ENCODE results near the gene PHF21A. TPM values are rescaled to one million over a fixed set of nuclear protein-coding genes. Genes with fewer than 3 reads are reported as not detected.

PHF21A gene
- total and polyA plus RNA-seq, 4 donors, result 32.1 to 52.2 (median 41.5) TPM

GRCh38 chr11:46003572-46003971 is 117.7 kb downstream of the PHF21A start:
- no peaks in the 10 kb centered on the region for H3K36me3 ChIP-seq (ENCODE audit: control insufficient read depth, insufficient read depth, low read length)
- H3K4me1 ChIP-seq (ENCODE audit: control insufficient read depth, insufficient read depth, low read length), result no peaks in the 10 kb centered on the region
- H3K4me3 ChIP-seq (ENCODE audit: low read depth, low read length), result no peak overlapping the region
- DNase-seq (ENCODE audit: low read depth in 4 of 6, low spot score in 6 of 6), result peak in 2 of 6 donors; percentile 79 to 85
- H3K27ac ChIP-seq (ENCODE audit: low read depth, low read length), result no peak overlapping the region
- H3K27me3 ChIP-seq (ENCODE audit: control insufficient read depth, insufficient read depth, low read length), result no peaks in the 10 kb centered on the region
- WGBS (ENCODE audit: insufficient coverage), result no CpG with 5 or more reads among the region's 2 CpGs
- H3K9me3 ChIP-seq (ENCODE audit: control insufficient read depth, insufficient read depth, low read length), result no peaks in the 10 kb centered on the region

- no peak for DNase-seq (ENCODE audit: low read depth in 4 of 6, low spot score in 6 of 6)
- Histone ChIP-seq H3K9me3 (ENCODE audit: control insufficient read depth, insufficient read depth, low read length) (no peaks in the 10 kb centered on the region), H3K36me3 (ENCODE audit: control insufficient read depth, insufficient read depth, low read length) (no peaks in the 10 kb centered on the region), H3K27me3 (ENCODE audit: control insufficient read depth, insufficient read depth, low read length) (no peaks in the 10 kb centered on the region), H3K27ac (ENCODE audit: low read depth, low read length) (no peak overlapping the region), H3K4me1 (ENCODE audit: control insufficient read depth, insufficient read depth, low read length) (no peaks in the 10 kb centered on the region), H3K4me3 (ENCODE audit: low read depth, low read length) (no peak overlapping the region)
Observed at GRCh38 chr11:46002189-46002588, 119.1 kb downstream of the PHF21A start.

- H3K4me1 ChIP-seq (ENCODE audit: control insufficient read depth, insufficient read depth, low read length), result no peaks in the 10 kb centered on the region
- no peaks in the 10 kb centered on the region for H3K36me3 ChIP-seq (ENCODE audit: control insufficient read depth, insufficient read depth, low read length)
- no CpG with 5 or more reads among the region's 3 CpGs for WGBS (ENCODE audit: insufficient coverage)
- peak in 2 of 6 donors; percentile 72 to 94 for DNase-seq (ENCODE audit: low read depth in 4 of 6, low spot score in 6 of 6)
- H3K9me3 ChIP-seq (ENCODE audit: control insufficient read depth, insufficient read depth, low read length), result no peaks in the 10 kb centered on the region
- no peak overlapping the region for H3K4me3 ChIP-seq (ENCODE audit: low read depth, low read length)
- H3K27ac ChIP-seq (ENCODE audit: low read depth, low read length), result no peak overlapping the region
- no peaks in the 10 kb centered on the region for H3K27me3 ChIP-seq (ENCODE audit: control insufficient read depth, insufficient read depth, low read length)
Observed at GRCh38 chr11:46001448-46001914, 119.8 kb downstream of the PHF21A start.

GRCh38 chr11:45997599-45997998 is 123.7 kb downstream of the PHF21A start:
- 38% methylated on average over 3 of the region's 4 CpGs for WGBS (ENCODE audit: insufficient coverage)
- H3K36me3 ChIP-seq (ENCODE audit: control insufficient read depth, insufficient read depth, low read length), result no peaks in the 10 kb centered on the region
- H3K4me1 ChIP-seq (ENCODE audit: control insufficient read depth, insufficient read depth, low read length), result peaks cover 16% of the 10 kb centered on the region
- peak in 1 of 6 donors; percentile 62 for DNase-seq (ENCODE audit: low read depth in 4 of 6, low spot score in 6 of 6)
- H3K4me3 ChIP-seq (ENCODE audit: low read depth, low read length), result no peak overlapping the region
- H3K9me3 ChIP-seq (ENCODE audit: control insufficient read depth, insufficient read depth, low read length), result no peaks in the 10 kb centered on the region
- no peak overlapping the region for H3K27ac ChIP-seq (ENCODE audit: low read depth, low read length)
- no peaks in the 10 kb centered on the region for H3K27me3 ChIP-seq (ENCODE audit: control insufficient read depth, insufficient read depth, low read length)

- H3K4me3 ChIP-seq (ENCODE audit: low read depth, low read length), result no peak overlapping the region
- no CpG with 5 or more reads among the region's 1 CpG for WGBS (ENCODE audit: insufficient coverage)
- no peak overlapping the region for H3K27ac ChIP-seq (ENCODE audit: low read depth, low read length)
- no peaks in the 10 kb centered on the region for H3K9me3 ChIP-seq (ENCODE audit: control insufficient read depth, insufficient read depth, low read length)
- H3K4me1 ChIP-seq (ENCODE audit: control insufficient read depth, insufficient read depth, low read length), result peaks cover 16% of the 10 kb centered on the region
- H3K27me3 ChIP-seq (ENCODE audit: control insufficient read depth, insufficient read depth, low read length), result no peaks in the 10 kb centered on the region
- no peaks in the 10 kb centered on the region for H3K36me3 ChIP-seq (ENCODE audit: control insufficient read depth, insufficient read depth, low read length)
- DNase-seq (ENCODE audit: low read depth in 4 of 6, low spot score in 6 of 6), result peak in 2 of 6 donors; percentile 34 to 80
Observed at GRCh38 chr11:45995342-45995734, 125.9 kb downstream of the PHF21A start.

- 32% methylated on average over 6 of the region's 10 CpGs for WGBS (ENCODE audit: insufficient coverage)
- H3K4me3 ChIP-seq (ENCODE audit: low read depth, low read length), result no peak overlapping the region
- peak overlapping the region; percentile 87 for H3K27ac ChIP-seq (ENCODE audit: low read depth, low read length)
Observed at GRCh38 chr11:45994371-45995341, 126.6 kb downstream of the PHF21A start.

GRCh38 chr11:45993531-45994001 is 127.7 kb downstream of the PHF21A start:
- Histone ChIP-seq H3K4me3 (ENCODE audit: low read depth, low read length) (no peak overlapping the region), H3K4me1 (ENCODE audit: control insufficient read depth, insufficient read depth, low read length) (peaks cover 16% of the 10 kb centered on the region), H3K9me3 (ENCODE audit: control insufficient read depth, insufficient read depth, low read length) (no peaks in the 10 kb centered on the region), H3K27me3 (ENCODE audit: control insufficient read depth, insufficient read depth, low read length) (no peaks in the 10 kb centered on the region), H3K27ac (ENCODE audit: low read depth, low read length) (peak overlapping the region; percentile 87), H3K36me3 (ENCODE audit: control insufficient read depth, insufficient read depth, low read length) (no peaks in the 10 kb centered on the region)
- WGBS (ENCODE audit: insufficient coverage), result 59% methylated on average over 6 of the region's 6 CpGs
- peak in 5 of 6 donors; percentile 75 to 96 (median 80) for DNase-seq (ENCODE audit: low read depth in 4 of 6, low spot score in 6 of 6)

More at GRCh38 chr11:45994371-45995341, 126.6 kb downstream of the PHF21A start:
- Histone ChIP-seq H3K4me1 (ENCODE audit: control insufficient read depth, insufficient read depth, low read length) (peaks cover 16% of the 10 kb centered on the region), H3K9me3 (ENCODE audit: control insufficient read depth, insufficient read depth, low read length) (no peaks in the 10 kb centered on the region), H3K27me3 (ENCODE audit: control insufficient read depth, insufficient read depth, low read length) (no peaks in the 10 kb centered on the region), H3K36me3 (ENCODE audit: control insufficient read depth, insufficient read depth, low read length) (no peaks in the 10 kb centered on the region)
- DNase-seq (ENCODE audit: low read depth in 4 of 6, low spot score in 6 of 6), result peak in 2 of 6 donors; percentile 71 to 84

- no peaks in the 10 kb centered on the region for H3K36me3 ChIP-seq (ENCODE audit: control insufficient read depth, insufficient read depth, low read length)
- no CpG with 5 or more reads among the region's 1 CpG for WGBS (ENCODE audit: insufficient coverage)
- H3K4me3 ChIP-seq (ENCODE audit: low read depth, low read length), result no peak overlapping the region
- peaks cover 5% of the 10 kb centered on the region for H3K4me1 ChIP-seq (ENCODE audit: control insufficient read depth, insufficient read depth, low read length)
- no peaks in the 10 kb centered on the region for H3K9me3 ChIP-seq (ENCODE audit: control insufficient read depth, insufficient read depth, low read length)
- no peaks in the 10 kb centered on the region for H3K27me3 ChIP-seq (ENCODE audit: control insufficient read depth, insufficient read depth, low read length)
- H3K27ac ChIP-seq (ENCODE audit: low read depth, low read length), result no peak overlapping the region
- DNase-seq (ENCODE audit: low read depth in 4 of 6, low spot score in 6 of 6), result no peak
Observed at GRCh38 chr11:45988921-45989320, 132.3 kb downstream of the PHF21A start.

- Histone ChIP-seq H3K27me3 (ENCODE audit: control insufficient read depth, insufficient read depth, low read length) (no peaks in the 10 kb centered on the region), H3K4me3 (ENCODE audit: low read depth, low read length) (no peak overlapping the region), H3K27ac (ENCODE audit: low read depth, low read length) (no peak overlapping the region), H3K9me3 (ENCODE audit: control insufficient read depth, insufficient read depth, low read length) (no peaks in the 10 kb centered on the region), H3K4me1 (ENCODE audit: control insufficient read depth, insufficient read depth, low read length) (peaks cover 11% of the 10 kb centered on the region), H3K36me3 (ENCODE audit: control insufficient read depth, insufficient read depth, low read length) (no peaks in the 10 kb centered on the region)
- DNase-seq (ENCODE audit: low read depth in 4 of 6, low spot score in 6 of 6), result no peak
- WGBS (ENCODE audit: insufficient coverage), result no CpG with 5 or more reads among the region's 1 CpG
Observed at GRCh38 chr11:45985212-45985611, 136.0 kb downstream of the PHF21A start.
